Activated CD8-positive, alpha-beta memory T cell treated with anti-CD3 and anti-CD28 coated beads for 4 hours (primary cell): Measurements from ENCODE around the gene DNAH5.

Experiments
- DNase-seq, 2 donors: peaks; one replicate each; pipeline ENCODE4 v3.0.0-alpha.2; 2020; ENCODE audit warnings: low read depth in 2 of 2

The DNAH5 gene

GRCh38 chr5:13731121-13731628 lies 213.3 kb downstream of the DNAH5 start:
- DNase-seq: no peak

DNA sequence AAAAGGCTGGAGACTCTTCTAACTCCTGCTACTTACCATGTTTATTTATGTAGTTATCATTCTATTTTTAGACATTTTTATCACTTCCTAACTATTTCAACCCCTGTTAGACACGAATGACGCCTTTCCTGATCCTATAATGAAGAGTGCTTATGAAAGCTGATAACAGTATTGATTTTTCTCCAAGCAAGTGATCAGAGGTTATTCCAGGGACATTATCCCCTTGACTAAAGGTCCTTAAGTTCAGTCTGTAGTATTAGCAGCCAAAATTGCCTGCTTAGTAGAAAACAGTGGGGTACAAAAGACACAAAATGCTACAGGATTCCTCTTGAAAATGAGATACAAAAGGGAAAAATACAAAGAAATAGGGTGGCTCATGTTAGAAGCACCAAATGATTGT lies 235.6 kb downstream of the DNAH5 start:
- DNase-seq: no peak

GRCh38 chr5:13708432-13708831 lies 236.1 kb downstream of the DNAH5 start:
- DNase-seq: no peak

DNA sequence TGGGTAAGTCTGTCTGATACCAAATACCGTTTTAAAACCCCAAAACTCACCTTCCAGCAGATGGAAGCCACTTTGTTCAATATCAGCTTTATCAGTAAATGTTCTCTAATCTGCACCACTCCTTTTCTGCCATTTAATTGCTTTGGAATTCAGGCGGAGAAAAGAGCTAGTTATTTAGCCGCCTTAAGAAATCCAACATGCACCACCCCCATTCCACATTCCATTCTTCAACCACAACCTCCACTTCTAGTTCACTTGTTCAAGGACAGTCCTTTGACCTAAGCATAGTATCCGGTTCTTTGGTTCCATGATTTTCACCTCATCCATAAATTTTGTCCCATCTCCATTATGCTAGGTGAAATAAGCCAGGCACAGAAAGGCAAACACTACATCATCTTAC lies 240.1 kb downstream of the DNAH5 start:
- no peak for DNase-seq

DNA sequence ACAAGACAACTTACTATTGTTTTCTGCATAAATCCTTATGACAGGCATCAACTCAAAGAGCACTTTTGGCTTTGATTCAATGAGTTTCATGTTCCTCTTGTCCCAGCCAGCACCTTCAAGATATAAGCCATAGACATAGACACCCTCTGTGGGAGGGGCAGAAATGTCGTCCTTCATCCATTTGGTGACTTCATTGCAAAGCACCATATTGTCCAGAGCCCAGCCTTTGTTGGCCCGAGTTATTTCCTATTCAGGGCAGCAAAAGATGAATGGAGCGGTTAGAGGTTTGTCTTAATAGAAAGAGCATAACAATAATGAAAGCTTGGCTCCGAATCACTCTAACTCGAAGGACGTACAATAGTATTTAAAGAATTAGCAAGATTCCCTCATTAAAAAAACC lies 243.9 kb downstream of the DNAH5 start:
- no peak for DNase-seq

GRCh38 chr5:13698885-13699284 lies 245.6 kb downstream of the DNAH5 start:
- no peak for DNase-seq

DNA sequence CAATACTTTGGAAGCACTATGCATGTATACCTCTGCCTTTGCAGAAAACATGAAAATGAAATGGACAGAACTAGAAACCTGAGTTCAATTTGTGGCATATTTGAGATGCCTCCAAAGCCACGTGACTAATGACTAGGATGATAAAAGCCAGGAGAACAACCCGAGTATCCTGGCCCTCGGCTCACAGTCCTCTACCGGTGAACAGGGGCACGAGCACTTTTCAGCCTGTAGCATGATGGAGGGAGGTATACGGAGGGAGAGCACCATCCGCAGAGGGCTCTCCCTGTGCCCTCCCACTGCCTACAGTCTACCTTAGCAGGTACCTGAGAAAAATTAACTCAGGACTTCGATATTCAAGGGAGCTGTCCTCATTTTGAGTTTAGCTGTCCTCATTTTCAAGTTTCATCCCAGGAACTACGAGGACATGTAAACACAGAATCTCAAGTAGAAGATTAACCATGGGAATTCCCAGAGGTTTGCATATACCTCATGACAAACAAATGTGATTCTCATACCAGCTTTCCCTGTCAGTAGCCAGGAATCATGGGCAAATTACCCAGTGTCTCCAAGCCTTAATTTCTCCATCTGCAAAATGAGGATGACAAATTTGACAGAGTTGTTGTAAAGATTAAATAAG lies 249.3 kb downstream of the DNAH5 start:
- no peak for DNase-seq

DNA sequence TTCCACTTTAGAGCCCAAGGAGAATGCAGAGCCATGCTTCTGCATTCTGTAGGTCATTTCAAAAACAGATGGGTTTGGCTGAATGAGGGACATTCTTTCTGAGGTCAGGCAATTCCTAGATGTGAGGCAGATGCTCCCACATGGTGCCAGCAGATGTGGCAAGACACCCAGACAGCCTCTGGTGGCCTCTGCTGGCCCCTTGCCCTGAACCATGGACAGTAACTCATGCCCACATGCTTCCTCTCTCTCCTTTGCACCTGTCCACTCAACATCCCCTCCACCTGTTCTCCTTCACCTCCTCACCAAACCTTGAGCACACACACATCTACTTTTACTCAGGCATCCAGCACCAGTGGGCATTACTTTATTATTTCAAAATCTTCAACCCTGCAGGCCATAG lies 252.3 kb downstream of the DNAH5 start:
- no peak for DNase-seq

GRCh38 chr5:13676531-13676930 lies 268.0 kb downstream of the DNAH5 start:
- DNase-seq: no peak

- no peak for DNase-seq
Observed at GRCh38 chr5:13674391-13674790, 270.1 kb downstream of the DNAH5 start.

DNA sequence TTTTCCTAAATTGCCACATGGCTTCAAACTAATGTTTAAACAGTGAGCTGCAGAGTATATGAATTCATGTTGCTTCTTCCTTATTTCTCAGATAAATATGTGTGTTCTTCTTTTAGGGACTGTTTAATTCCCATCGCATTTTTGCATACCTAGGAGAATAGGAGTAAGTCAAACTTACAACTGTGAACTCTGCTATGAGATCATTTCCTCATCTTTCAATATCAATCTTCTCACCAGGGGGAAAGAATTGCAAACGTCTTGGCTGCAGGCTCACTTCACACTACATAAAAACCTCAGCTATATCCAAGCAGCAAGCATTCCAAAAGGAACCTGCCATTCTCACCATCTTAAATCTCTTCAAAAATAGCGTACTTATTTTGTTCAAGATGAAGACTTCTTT lies 271.0 kb downstream of the DNAH5 start:
- no peak for DNase-seq

GRCh38 chr5:13664377-13664776 lies 280.1 kb downstream of the DNAH5 start:
- no peak for DNase-seq

- DNase-seq: no peak
Observed at GRCh38 chr5:13662626-13663025, 281.9 kb downstream of the DNAH5 start.

GRCh38 chr5:13661272-13661671 lies 283.2 kb downstream of the DNAH5 start:
- no peak for DNase-seq

DNA sequence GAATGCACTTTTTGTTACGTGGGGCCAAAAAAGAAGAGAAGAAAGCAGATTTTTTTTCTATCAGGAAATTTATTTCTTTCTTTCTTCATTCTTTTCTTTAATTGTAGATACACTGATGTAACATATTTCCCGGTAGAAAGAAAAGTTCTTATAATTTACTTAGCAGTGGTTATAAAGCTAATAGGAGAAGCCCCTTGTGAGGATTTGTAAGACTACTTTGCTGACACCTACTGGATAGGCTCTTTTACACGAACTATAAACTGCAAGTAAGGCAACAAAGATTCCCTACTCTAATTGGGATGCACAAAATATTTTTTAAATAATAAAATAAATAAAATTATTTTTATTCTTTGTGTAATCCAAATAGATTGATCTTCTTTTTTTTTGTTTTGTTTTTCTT lies 284.4 kb downstream of the DNAH5 start:
- DNase-seq: no peak

DNA sequence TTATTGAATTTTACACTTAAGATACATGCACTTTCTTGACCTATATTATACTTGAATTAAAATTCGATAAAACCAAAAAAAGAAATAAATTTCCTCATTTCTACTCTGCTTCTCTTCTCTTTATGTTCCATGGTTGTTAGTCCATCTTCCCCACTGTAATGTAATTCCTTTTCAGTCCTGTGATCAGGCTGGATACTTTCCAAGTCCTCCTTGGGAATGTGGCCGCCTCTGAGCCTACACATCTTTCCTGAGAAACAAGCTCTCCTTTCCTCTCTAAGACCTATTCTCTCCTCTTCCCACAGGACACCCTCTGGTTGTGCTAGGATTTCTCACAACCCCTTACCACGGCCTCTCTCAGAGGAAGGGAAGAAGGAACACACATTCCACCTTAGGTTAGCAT lies 285.1 kb downstream of the DNAH5 start:
- no peak for DNase-seq

- no peak for DNase-seq
Observed at GRCh38 chr5:13658761-13659160, 285.7 kb downstream of the DNAH5 start.

DNA sequence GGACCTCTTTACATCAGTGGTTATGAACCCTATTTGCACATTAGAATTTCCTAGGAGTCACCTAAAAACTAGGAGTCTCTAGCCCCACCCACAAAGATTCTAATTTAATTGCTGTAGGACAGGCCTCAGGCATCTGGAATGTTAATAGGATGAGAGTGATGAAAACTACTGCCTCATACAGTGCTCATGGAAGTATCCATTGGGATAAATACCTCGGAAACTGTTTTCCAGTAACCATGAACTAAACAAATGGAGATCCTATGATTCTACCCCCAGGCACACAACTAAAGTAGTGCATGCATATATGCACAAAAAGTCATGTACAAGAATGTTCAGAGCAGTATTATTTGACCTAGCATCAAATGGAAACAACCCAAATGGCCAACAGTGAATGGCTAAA lies 286.3 kb downstream of the DNAH5 start:
- no peak for DNase-seq

GRCh38 chr5:13653709-13654108 lies 290.8 kb downstream of the DNAH5 start:
- no peak for DNase-seq

- DNase-seq: no peak
Observed at GRCh38 chr5:13649656-13650055, 294.8 kb downstream of the DNAH5 start.

GRCh38 chr5:13648822-13649221 lies 295.7 kb downstream of the DNAH5 start:
- no peak for DNase-seq

- no peak for DNase-seq
Observed at GRCh38 chr5:13643734-13644133, 300.8 kb downstream of the DNAH5 start.

GRCh38 chr5:13643196-13643595 lies 301.3 kb downstream of the DNAH5 start:
- no peak for DNase-seq
